GM21576 (cell line): ENCODE data around the gene CDC34.
A peak's percentile ranks its signal among the peaks of the same experiment; 100 is the strongest.

ENCODE experiments used
- ATAC-seq: cut with Tn5 transposase; IDR thresholded peaks from one replicate; pipeline ENCODE4 v1.9.1; 2021; ENCODE audit warnings: mild to moderate bottlenecking, moderate library complexity; ENCODE audit not compliant: unreplicated experiment

Gene CDC34

GRCh38 chr19:541699-542098, 10.1 kb downstream of the CDC34 start:
- ATAC-seq, result no peak

GRCh38 chr19:542173-542866, 10.8 kb downstream of the CDC34 start:
- ATAC-seq, result no peak

GRCh38 chr19:543910-544608, 12.5 kb downstream of the CDC34 start, which contains the start of gene GZMM:
Gene GZMM, plus strand, starts transcription at chr19:544053. Its CDS starts 19 bp downstream, at chr19:544072.
- ATAC-seq, result no peak

GRCh38 chr19:547117-547516, 15.6 kb downstream of the CDC34 start:
- no peak for ATAC-seq

GRCh38 chr19:547836-548720, 16.5 kb downstream of the CDC34 start:
- ATAC-seq, result no peak

GRCh38 chr19:548886-549830, 17.6 kb downstream of the CDC34 start:
- no peak for ATAC-seq

GRCh38 chr19:554817-555216, 23.3 kb downstream of the CDC34 start:
- ATAC-seq, result no peak

GRCh38 chr19:555474-555808, 23.9 kb downstream of the CDC34 start:
- ATAC-seq, result no peak

- ATAC-seq, result no peak
Observed at GRCh38 chr19:556611-557382, 25.2 kb downstream of the CDC34 start.

- no peak for ATAC-seq
Observed at GRCh38 chr19:558770-559439, 27.3 kb downstream of the CDC34 start.

- no peak for ATAC-seq
Observed at GRCh38 chr19:560121-560520, 28.6 kb downstream of the CDC34 start.

GRCh38 chr19:566403-566802, 34.8 kb downstream of the CDC34 start:
- ATAC-seq, result no peak

GRCh38 chr19:566844-567243, 35.3 kb downstream of the CDC34 start:
- ATAC-seq, result no peak

GRCh38 chr19:567296-567900, 35.8 kb downstream of the CDC34 start:
- ATAC-seq, result no peak

- no peak for ATAC-seq
Observed at GRCh38 chr19:570251-570686, 38.7 kb downstream of the CDC34 start.

- no peak for ATAC-seq
Observed at GRCh38 chr19:570937-571565, 39.5 kb downstream of the CDC34 start.

- no peak for ATAC-seq
Observed at GRCh38 chr19:571566-571974, 40.0 kb downstream of the CDC34 start.

- peak; percentile 66 for ATAC-seq
Observed at GRCh38 chr19:572140-572742, 40.7 kb downstream of the CDC34 start, which contains the start of gene BSG. Gene BSG, plus strand, starts transcription at chr19:572596. Its CDS starts 39 bp downstream, at chr19:572635.
